ENCODE results near the gene LACTB.
A peak's percentile ranks its signal among the peaks of the same experiment; 100 is the strongest.

Gene LACTB

GRCh38 chr15:63166219-63166618 is 44.6 kb downstream of the LACTB start:
- H3K27ac ChIP-seq (ENCODE audit: insufficient read depth, low read depth, low read length, poor library complexity, severe bottlenecking): no peak overlapping the region
- H3K27me3 ChIP-seq (ENCODE audit: control insufficient read depth, insufficient read depth, low read length, poor library complexity, severe bottlenecking): no peaks in the 10 kb centered on the region
- no peaks in the 10 kb centered on the region for H3K9me3 ChIP-seq (ENCODE audit: control insufficient read depth, low read length)
- 80 to 95% methylated on average over 2 of the region's 2 CpGs for WGBS, 2 experiments
- H3K4me1 ChIP-seq (ENCODE audit: control insufficient read depth, insufficient read depth, low read length): no peaks in the 10 kb centered on the region
- no peak overlapping the region for H3K4me3 ChIP-seq (ENCODE audit: insufficient read depth, low read depth, low read length)
- H3K36me3 ChIP-seq (ENCODE audit: control insufficient read depth, insufficient read depth, low read length): no peaks in the 10 kb centered on the region

DNA sequence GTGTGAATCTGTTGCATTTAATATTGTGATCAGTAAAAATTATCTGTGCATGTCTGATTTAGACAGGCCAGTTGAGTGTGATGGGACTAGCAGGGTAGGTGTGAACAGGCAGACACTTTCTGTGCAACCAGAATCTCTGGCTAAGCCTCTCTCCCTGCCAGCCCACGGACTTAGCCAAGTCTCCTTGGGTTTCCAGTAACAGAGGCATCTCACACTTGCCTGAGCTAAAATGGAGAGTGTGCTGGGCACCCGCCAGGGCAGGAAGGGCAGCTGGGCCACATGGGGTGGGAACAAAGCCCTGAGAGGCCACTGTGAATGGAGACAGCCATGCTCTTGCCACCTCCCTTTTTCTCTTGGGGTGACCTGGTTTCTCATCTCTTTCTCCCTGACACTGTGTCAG is 48.1 kb downstream of the LACTB start:
- peaks cover 6% of the 10 kb centered on the region for H3K4me1 ChIP-seq (ENCODE audit: control insufficient read depth, insufficient read depth, low read length)
- no peak overlapping the region for H3K27ac ChIP-seq (ENCODE audit: insufficient read depth, low read depth, low read length, poor library complexity, severe bottlenecking)
- H3K4me3 ChIP-seq (ENCODE audit: insufficient read depth, low read depth, low read length): no peak overlapping the region
- H3K36me3 ChIP-seq (ENCODE audit: control insufficient read depth, insufficient read depth, low read length): no peaks in the 10 kb centered on the region
- 90 to 92% methylated on average over 2 of the region's 2 CpGs for WGBS, 2 experiments
- H3K27me3 ChIP-seq (ENCODE audit: control insufficient read depth, insufficient read depth, low read length, poor library complexity, severe bottlenecking): no peaks in the 10 kb centered on the region
- no peaks in the 10 kb centered on the region for H3K9me3 ChIP-seq (ENCODE audit: control insufficient read depth, low read length)

- peaks cover 6% of the 10 kb centered on the region for H3K4me1 ChIP-seq (ENCODE audit: control insufficient read depth, insufficient read depth, low read length)
- peak overlapping the region; percentile 40 for H3K27ac ChIP-seq (ENCODE audit: insufficient read depth, low read depth, low read length, poor library complexity, severe bottlenecking)
- no peaks in the 10 kb centered on the region for H3K9me3 ChIP-seq (ENCODE audit: control insufficient read depth, low read length)
- 88 to 91% methylated on average over 5 of the region's 5 CpGs for WGBS, 2 experiments
- no peaks in the 10 kb centered on the region for H3K36me3 ChIP-seq (ENCODE audit: control insufficient read depth, insufficient read depth, low read length)
- no peaks in the 10 kb centered on the region for H3K27me3 ChIP-seq (ENCODE audit: control insufficient read depth, insufficient read depth, low read length, poor library complexity, severe bottlenecking)
- no peak overlapping the region for H3K4me3 ChIP-seq (ENCODE audit: insufficient read depth, low read depth, low read length)
These were observed 50.7 kb downstream of the LACTB start for GRCh38 chr15:63172376-63172775.

GRCh38 chr15:63172851-63173451 is 51.3 kb downstream of the LACTB start:
- WGBS, 2 experiments: 60 to 61% methylated on average over 3 of the region's 3 CpGs
- Histone ChIP-seq H3K4me1 (ENCODE audit: control insufficient read depth, insufficient read depth, low read length) (peaks cover 6% of the 10 kb centered on the region), H3K27ac (ENCODE audit: insufficient read depth, low read depth, low read length, poor library complexity, severe bottlenecking) (peak overlapping the region; percentile 40), H3K9me3 (ENCODE audit: control insufficient read depth, low read length) (no peaks in the 10 kb centered on the region), H3K36me3 (ENCODE audit: control insufficient read depth, insufficient read depth, low read length) (no peaks in the 10 kb centered on the region), H3K4me3 (ENCODE audit: insufficient read depth, low read depth, low read length) (no peak overlapping the region), H3K27me3 (ENCODE audit: control insufficient read depth, insufficient read depth, low read length, poor library complexity, severe bottlenecking) (no peaks in the 10 kb centered on the region)

- 93 to 94% methylated on average over 3 of the region's 3 CpGs for WGBS, 2 experiments
- Histone ChIP-seq H3K36me3 (ENCODE audit: control insufficient read depth, insufficient read depth, low read length) (no peaks in the 10 kb centered on the region), H3K27me3 (ENCODE audit: control insufficient read depth, insufficient read depth, low read length, poor library complexity, severe bottlenecking) (no peaks in the 10 kb centered on the region), H3K4me3 (ENCODE audit: insufficient read depth, low read depth, low read length) (no peak overlapping the region), H3K4me1 (ENCODE audit: control insufficient read depth, insufficient read depth, low read length) (peaks cover 6% of the 10 kb centered on the region), H3K27ac (ENCODE audit: insufficient read depth, low read depth, low read length, poor library complexity, severe bottlenecking) (no peak overlapping the region), H3K9me3 (ENCODE audit: control insufficient read depth, low read length) (no peaks in the 10 kb centered on the region)
These were observed 54.6 kb downstream of the LACTB start for GRCh38 chr15:63176302-63176701.

DNA sequence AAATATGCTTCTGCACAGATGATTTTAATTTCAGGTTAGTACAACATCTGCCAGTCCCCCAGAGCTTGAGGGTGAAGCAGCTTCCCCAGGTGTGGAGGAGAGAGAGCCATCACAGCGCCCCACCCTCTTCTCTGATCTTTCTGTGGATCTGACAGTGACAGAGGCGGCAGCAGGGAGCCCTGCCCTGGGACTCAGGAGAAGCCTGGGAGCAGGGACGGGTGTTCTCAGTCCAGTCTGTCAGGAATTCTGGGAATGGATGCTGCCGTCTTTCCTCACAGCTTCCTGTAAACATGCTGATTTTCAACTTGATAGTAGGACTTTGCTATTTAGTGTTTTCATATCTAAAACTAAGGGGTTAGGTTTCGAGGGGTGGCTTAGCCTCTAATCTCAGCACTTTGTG is 56.4 kb downstream of the LACTB start:
- Histone ChIP-seq H3K36me3 (ENCODE audit: control insufficient read depth, insufficient read depth, low read length) (no peaks in the 10 kb centered on the region), H3K9me3 (ENCODE audit: control insufficient read depth, low read length) (no peaks in the 10 kb centered on the region), H3K27me3 (ENCODE audit: control insufficient read depth, insufficient read depth, low read length, poor library complexity, severe bottlenecking) (no peaks in the 10 kb centered on the region), H3K4me3 (ENCODE audit: insufficient read depth, low read depth, low read length) (no peak overlapping the region), H3K27ac (ENCODE audit: insufficient read depth, low read depth, low read length, poor library complexity, severe bottlenecking) (no peak overlapping the region), H3K4me1 (ENCODE audit: control insufficient read depth, insufficient read depth, low read length) (peaks cover under 1% of the 10 kb centered on the region)
- 69 to 72% methylated on average over 5 of the region's 5 CpGs for WGBS, 2 experiments

DNA sequence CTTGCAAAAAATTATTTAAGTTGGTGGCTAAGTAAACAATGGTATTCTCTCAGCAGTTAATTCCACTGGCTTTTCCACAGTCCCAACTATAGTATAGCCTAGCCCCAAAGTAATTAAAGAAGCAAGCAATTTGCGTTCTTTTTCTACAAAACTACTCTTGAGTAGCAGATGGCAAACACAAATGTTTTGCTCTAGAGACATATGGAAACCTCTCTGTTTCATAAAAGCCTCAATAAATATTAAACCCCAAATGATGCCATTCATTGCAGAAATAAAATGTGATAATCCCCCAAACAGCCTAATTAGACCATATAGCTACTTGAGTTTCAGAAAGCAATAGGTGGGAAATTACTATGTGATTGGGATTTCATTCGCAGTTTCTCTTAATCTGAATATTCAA is 59.1 kb downstream of the LACTB start:
- no peaks in the 10 kb centered on the region for H3K36me3 ChIP-seq (ENCODE audit: control insufficient read depth, insufficient read depth, low read length)
- no peak overlapping the region for H3K4me3 ChIP-seq (ENCODE audit: insufficient read depth, low read depth, low read length)
- no peak overlapping the region for H3K27ac ChIP-seq (ENCODE audit: insufficient read depth, low read depth, low read length, poor library complexity, severe bottlenecking)
- peaks cover 3% of the 10 kb centered on the region for H3K4me1 ChIP-seq (ENCODE audit: control insufficient read depth, insufficient read depth, low read length)
- no peaks in the 10 kb centered on the region for H3K9me3 ChIP-seq (ENCODE audit: control insufficient read depth, low read length)
- H3K27me3 ChIP-seq (ENCODE audit: control insufficient read depth, insufficient read depth, low read length, poor library complexity, severe bottlenecking): no peaks in the 10 kb centered on the region
- WGBS, 2 experiments: 85 to 91% methylated on average over 1 to 2 of the region's 2 CpGs

- Histone ChIP-seq H3K4me1 (ENCODE audit: control insufficient read depth, insufficient read depth, low read length) (peaks cover 3% of the 10 kb centered on the region), H3K36me3 (ENCODE audit: control insufficient read depth, insufficient read depth, low read length) (no peaks in the 10 kb centered on the region), H3K9me3 (ENCODE audit: control insufficient read depth, low read length) (no peaks in the 10 kb centered on the region), H3K4me3 (ENCODE audit: insufficient read depth, low read depth, low read length) (no peak overlapping the region), H3K27ac (ENCODE audit: insufficient read depth, low read depth, low read length, poor library complexity, severe bottlenecking) (no peak overlapping the region), H3K27me3 (ENCODE audit: control insufficient read depth, insufficient read depth, low read length, poor library complexity, severe bottlenecking) (no peaks in the 10 kb centered on the region)
- WGBS, 2 experiments: 83 to 96% methylated on average over 1 to 2 of the region's 2 CpGs
These were observed 60.0 kb downstream of the LACTB start for GRCh38 chr15:63181648-63182047.

GRCh38 chr15:63185206-63185605 is 63.5 kb downstream of the LACTB start:
- H3K9me3 ChIP-seq (ENCODE audit: control insufficient read depth, low read length): no peaks in the 10 kb centered on the region
- H3K4me1 ChIP-seq (ENCODE audit: control insufficient read depth, insufficient read depth, low read length): peaks cover 13% of the 10 kb centered on the region
- no peak overlapping the region for H3K4me3 ChIP-seq (ENCODE audit: insufficient read depth, low read depth, low read length)
- WGBS, 2 experiments: 88 to 89% methylated on average over 2 of the region's 2 CpGs
- H3K27ac ChIP-seq (ENCODE audit: insufficient read depth, low read depth, low read length, poor library complexity, severe bottlenecking): no peak overlapping the region
- no peaks in the 10 kb centered on the region for H3K27me3 ChIP-seq (ENCODE audit: control insufficient read depth, insufficient read depth, low read length, poor library complexity, severe bottlenecking)
- no peaks in the 10 kb centered on the region for H3K36me3 ChIP-seq (ENCODE audit: control insufficient read depth, insufficient read depth, low read length)

DNA sequence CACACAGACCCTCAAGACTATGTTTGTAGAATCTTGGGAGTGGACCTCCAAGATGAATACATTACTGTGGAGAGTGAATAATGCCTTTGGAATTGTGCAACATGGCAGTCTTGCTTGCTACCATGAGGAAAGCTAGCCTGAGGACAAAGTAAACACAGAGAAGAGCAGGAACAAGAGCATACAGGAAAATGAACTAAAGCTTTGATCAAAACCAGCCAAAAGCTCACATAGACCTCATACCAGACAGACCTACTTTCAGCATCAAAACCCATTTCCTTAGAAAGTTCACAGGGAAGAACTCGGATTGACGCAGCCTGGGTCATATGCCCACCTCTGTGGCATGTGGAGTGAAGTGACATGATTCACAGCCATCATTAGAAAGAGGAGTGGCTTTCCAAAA is 64.4 kb downstream of the LACTB start:
- no peak overlapping the region for H3K4me3 ChIP-seq (ENCODE audit: insufficient read depth, low read depth, low read length)
- WGBS, 2 experiments: 97 to 98% methylated on average over 2 of the region's 2 CpGs
- no peaks in the 10 kb centered on the region for H3K27me3 ChIP-seq (ENCODE audit: control insufficient read depth, insufficient read depth, low read length, poor library complexity, severe bottlenecking)
- peaks cover 19% of the 10 kb centered on the region for H3K4me1 ChIP-seq (ENCODE audit: control insufficient read depth, insufficient read depth, low read length)
- H3K9me3 ChIP-seq (ENCODE audit: control insufficient read depth, low read length): no peaks in the 10 kb centered on the region
- no peak overlapping the region for H3K27ac ChIP-seq (ENCODE audit: insufficient read depth, low read depth, low read length, poor library complexity, severe bottlenecking)
- H3K36me3 ChIP-seq (ENCODE audit: control insufficient read depth, insufficient read depth, low read length): no peaks in the 10 kb centered on the region

All from ectodermal cell (in vitro differentiated cells).